CD4-positive, alpha-beta T cell treated with Interleukin-21 for 1 hour (primary cell): ENCODE data around the gene OLFM1.

ENCODE experiments used
- DNase-seq: peaks from one replicate; pipeline ENCODE4 v3.0.0-alpha.2; 2020

OLFM1 gene

GRCh38 chr9:135076876-135077430 lies 10.5 kb upstream of the OLFM1 start:
- DNase-seq = no peak

GRCh38 chr9:135077497-135078200 lies 9.8 kb upstream of the OLFM1 start:
- DNase-seq = no peak

GRCh38 chr9:135078361-135078821 lies 9.1 kb upstream of the OLFM1 start:
- DNase-seq = no peak

- no peak for DNase-seq
Observed at GRCh38 chr9:135079018-135079417, 8.4 kb upstream of the OLFM1 start.

GRCh38 chr9:135079676-135080075 lies 7.8 kb upstream of the OLFM1 start:
- DNase-seq = no peak

- no peak for DNase-seq
Observed at GRCh38 chr9:135080286-135081263, 6.9 kb upstream of the OLFM1 start.

GRCh38 chr9:135081264-135081660 lies 6.2 kb upstream of the OLFM1 start:
- no peak for DNase-seq

- DNase-seq = no peak
Observed at GRCh38 chr9:135081731-135082130, 5.7 kb upstream of the OLFM1 start.

- no peak for DNase-seq
Observed at GRCh38 chr9:135082536-135082935, 4.9 kb upstream of the OLFM1 start.

GRCh38 chr9:135083241-135083810 lies 4.1 kb upstream of the OLFM1 start:
- DNase-seq = no peak

- no peak for DNase-seq
Observed at GRCh38 chr9:135083831-135084230, 3.6 kb upstream of the OLFM1 start.

GRCh38 chr9:135084262-135084661 lies 3.2 kb upstream of the OLFM1 start:
- no peak for DNase-seq

GRCh38 chr9:135084881-135085760 lies 2.3 kb upstream of the OLFM1 start:
- no peak for DNase-seq

GRCh38 chr9:135085830-135086546 lies 1.5 kb upstream of the OLFM1 start:
- no peak for DNase-seq

- DNase-seq = no peak
Observed at GRCh38 chr9:135086597-135087488, 625 bp upstream of the OLFM1 start.

- no peak for DNase-seq
Observed at GRCh38 chr9:135087899-135088347, 455 bp downstream of the OLFM1 start.

- DNase-seq = no peak
Observed at GRCh38 chr9:135088348-135088978, 995 bp downstream of the OLFM1 start.

- no peak for DNase-seq
Observed at GRCh38 chr9:135088979-135089847, 1.7 kb downstream of the OLFM1 start.

GRCh38 chr9:135090081-135090480 lies 2.6 kb downstream of the OLFM1 start:
- DNase-seq = no peak
